GM12891 (cell line): ENCODE results near the gene GFM2.

Source experiments
- PAX5 ChIP-seq: IDR thresholded peaks from 2 replicates; pipeline ENCODE4 v1.6.1; 2011; ENCODE audit warnings: low read length, moderate library complexity, mild to moderate bottlenecking; ENCODE audit not compliant: insufficient read depth, severe bottlenecking
- POLR2A ChIP-seq: IDR thresholded peaks from 2 replicates; pipeline ENCODE4 v1.6.1; 2011; ENCODE audit warnings: low read depth, low read length, control low read depth
- POLR2AphosphoS5 ChIP-seq: IDR thresholded peaks from 2 replicates; pipeline ENCODE4 v1.6.1; 2011; ENCODE audit warnings: low read depth, low read length, control low read depth
- POU2F2 ChIP-seq: IDR thresholded peaks from 2 replicates; pipeline ENCODE4 v1.6.1; 2011; ENCODE audit warnings: low read depth, mild to moderate bottlenecking, control low read depth, low read length, moderate library complexity
- SPI1 ChIP-seq: IDR thresholded peaks from 2 replicates; pipeline ENCODE4 v1.6.1; 2011; ENCODE audit warnings: low read depth, low read length, control low read depth
- TAF1 ChIP-seq: IDR thresholded peaks from 2 replicates; pipeline ENCODE4 v1.6.1; 2011; ENCODE audit warnings: low read depth, low read length, control low read depth

DNA sequence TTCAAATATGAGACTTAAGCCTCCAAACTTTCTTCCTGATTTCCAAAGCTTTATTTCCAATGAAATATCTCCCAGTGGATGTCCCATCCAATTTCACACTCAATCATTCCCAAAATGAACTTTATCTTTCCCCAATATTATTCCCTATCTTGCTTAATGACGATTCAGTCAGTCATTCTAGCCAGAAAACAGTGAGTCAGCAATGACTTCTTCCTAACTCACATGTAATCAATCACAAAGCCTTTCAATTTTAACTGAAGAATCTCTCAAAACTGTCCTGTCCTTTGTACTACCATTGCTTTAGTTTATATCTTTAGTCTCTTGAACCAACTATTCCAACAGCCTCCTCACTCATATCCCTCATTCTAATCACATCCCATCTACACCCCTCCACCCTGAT is 35.0 kb upstream of the GFM2 start:
- no peak for TF ChIP-seq POLR2A
- no peak for TF ChIP-seq TAF1
- no peak for TF ChIP-seq POLR2AphosphoS5
- TF ChIP-seq PAX5, result no peak
- no peak for TF ChIP-seq POU2F2
- no peak for TF ChIP-seq SPI1
